DOHH2 (cell line): Measurements from ENCODE around the gene PRXL2A.

Experiments
- H3F3A ChIP-seq: fragments of 200-600 bp; sonication (generic), shearing (Covaris generic); 2 replicates; pipeline ENCODE4 v1.6.0; 2016; ENCODE audit warnings: antibody characterized with exemption, mild to moderate bottlenecking; ENCODE audit not compliant: control insufficient read depth, insufficient read depth
- H3K27ac ChIP-seq: fragments of 200-600 bp; sonication (generic); 2 replicates; pipeline ENCODE4 v1.5.1; 2014; ENCODE audit warnings: low read depth, mild to moderate bottlenecking, low read length, moderate library complexity
- H3K27me3 ChIP-seq: fragments of 200-600 bp; sonication (generic); 2 replicates; pipeline ENCODE4 v1.6.1; 2014; ENCODE audit warnings: mild to moderate bottlenecking, low read length, mixed read lengths; ENCODE audit not compliant: control insufficient read depth
- H3K36me3 ChIP-seq: fragments of 200-600 bp; sonication (generic); 2 replicates; pipeline ENCODE4 v1.6.1; 2014; ENCODE audit warnings: mild to moderate bottlenecking, low read length, moderate library complexity, mixed read lengths; ENCODE audit not compliant: control insufficient read depth
- H3K4me1 ChIP-seq: fragments of 200-600 bp; sonication (generic); 2 replicates; pipeline ENCODE4 v1.6.1; 2014; ENCODE audit warnings: mild to moderate bottlenecking, low read length, mixed read lengths; ENCODE audit not compliant: control insufficient read depth
- H3K4me2 ChIP-seq: fragments of 200-600 bp; sonication (generic); 2 replicates; pipeline ENCODE4 v1.6.0; 2014; ENCODE audit warnings: mild to moderate bottlenecking, low read length, moderate library complexity
- H3K4me3 ChIP-seq: fragments of 200-600 bp; sonication (generic); 2 replicates; pipeline ENCODE4 v1.5.1; 2014; ENCODE audit warnings: mild to moderate bottlenecking, low read length, mixed read lengths
- H3K79me2 ChIP-seq: fragments of 200-600 bp; sonication (generic); 2 replicates; pipeline ENCODE4 v1.6.1; 2014; ENCODE audit warnings: mild to moderate bottlenecking, low read length, mixed read lengths; ENCODE audit not compliant: control insufficient read depth
- H3K9me2 ChIP-seq: fragments of 200-600 bp; sonication (generic); replicated peaks from 2 replicates; pipeline ENCODE4 v1.6.1; 2014; ENCODE audit warnings: mild to moderate bottlenecking, low read length, mixed read lengths; ENCODE audit not compliant: control insufficient read depth
- H3K9me3 ChIP-seq: fragments of 200-600 bp; sonication (generic); 2 replicates; pipeline ENCODE4 v1.6.1; 2014; ENCODE audit warnings: antibody characterized with exemption, low read length, mixed read lengths; ENCODE audit not compliant: control insufficient read depth, insufficient read depth
- H4K20me1 ChIP-seq: fragments of 200-600 bp; sonication (generic); 2 replicates; pipeline ENCODE4 v1.6.0; 2014; ENCODE audit warnings: low read depth, mild to moderate bottlenecking, antibody characterized with exemption, low read length, moderate library complexity; ENCODE audit not compliant: control insufficient read depth, insufficient read depth
- CTCF ChIP-seq: fragments of 200-600 bp; sonication (generic); IDR thresholded peaks from one replicate; pipeline ENCODE4 v1.5.1; 2014; ENCODE audit warnings: antibody characterized with exemption, mild to moderate bottlenecking, low read depth, low read length; ENCODE audit not compliant: poor library complexity, severe bottlenecking
- EZH2phosphoT487 ChIP-seq: fragments of 200-600 bp; sonication (generic); IDR thresholded peaks from 2 replicates; pipeline ENCODE4 v1.6.1; 2017; ENCODE audit warnings: borderline replicate concordance, mild to moderate bottlenecking, antibody characterized with exemption, low read length, moderate library complexity, mixed read lengths

Gene PRXL2A

GRCh38 chr10:80411267-80411668, 2.9 kb downstream of the PRXL2A start:
- H3K9me2 ChIP-seq, result no peaks in the 10 kb centered on the region
- H3K4me1 ChIP-seq, result peaks cover 15% of the 10 kb centered on the region
- no peaks in the 10 kb centered on the region for H3K36me3 ChIP-seq
- no peak for TF ChIP-seq EZH2phosphoT487
- no peak for TF ChIP-seq CTCF
- no peaks in the 10 kb centered on the region for H3K79me2 ChIP-seq
- H4K20me1 ChIP-seq, result no peaks in the 10 kb centered on the region
- H3K4me3 ChIP-seq, result no peak overlapping the region
- no peaks in the 10 kb centered on the region for H3K9me3 ChIP-seq
- H3K4me2 ChIP-seq, result no peak overlapping the region
- no peaks in the 10 kb centered on the region for H3F3A ChIP-seq
- peaks cover 3% of the 10 kb centered on the region for H3K27me3 ChIP-seq
- H3K27ac ChIP-seq, result no peak overlapping the region

GRCh38 chr10:80411681-80412220, 3.4 kb downstream of the PRXL2A start:
- no peaks in the 10 kb centered on the region for H3K36me3 ChIP-seq
- no peaks in the 10 kb centered on the region for H3F3A ChIP-seq
- H3K4me2 ChIP-seq, result no peak overlapping the region
- H3K27ac ChIP-seq, result no peak overlapping the region
- no peaks in the 10 kb centered on the region for H4K20me1 ChIP-seq
- no peak overlapping the region for H3K4me3 ChIP-seq
- TF ChIP-seq EZH2phosphoT487 (no peak), CTCF (no peak)
- H3K4me1 ChIP-seq, result peaks cover 15% of the 10 kb centered on the region
- peaks cover 3% of the 10 kb centered on the region for H3K27me3 ChIP-seq
- H3K9me2 ChIP-seq, result no peaks in the 10 kb centered on the region
- no peaks in the 10 kb centered on the region for H3K9me3 ChIP-seq
- no peaks in the 10 kb centered on the region for H3K79me2 ChIP-seq

GRCh38 chr10:80412486-80412885, 4.1 kb downstream of the PRXL2A start:
- Histone ChIP-seq H4K20me1 (no peaks in the 10 kb centered on the region), H3K4me1 (peaks cover 15% of the 10 kb centered on the region), H3K27me3 (peaks cover 3% of the 10 kb centered on the region), H3K9me3 (no peaks in the 10 kb centered on the region), H3K79me2 (no peaks in the 10 kb centered on the region), H3K36me3 (no peaks in the 10 kb centered on the region), H3K27ac (no peak overlapping the region), H3K4me2 (no peak overlapping the region), H3F3A (no peaks in the 10 kb centered on the region), H3K9me2 (no peaks in the 10 kb centered on the region), H3K4me3 (no peak overlapping the region)
- no peak for TF ChIP-seq CTCF
